ENCODE measurements around the gene UBXN1. TPM values are rescaled to one million over a fixed set of nuclear protein-coding genes. Genes with fewer than 3 reads are reported as not detected.
A peak's percentile ranks its signal among the peaks of the same experiment; 100 is the strongest.

UBXN1 gene
- total RNA-seq, 1 experiment from 2014 or later, result 143 TPM

GRCh38 chr11:62645671-62645945, 33.3 kb downstream of the UBXN1 start:
- no peak for TF ChIP-seq CTCF (conservative IDR thresholded peaks at IDR 0.05; ENCODE audit: low read depth, low read length)
- no peak for TF ChIP-seq EZH2 (IDR thresholded peaks at IDR 0.05; ENCODE audit: borderline replicate concordance, low read depth, low read length, poor library complexity, severe bottlenecking)
- peak overlapping the region; percentile 96 for H3K4me3 ChIP-seq (ENCODE audit: low read depth, low read length, poor library complexity, severe bottlenecking)
- POLR2A ChIA-PET (ENCODE audit: low non-redundant PET), result no interaction called here
- DNase-seq (ENCODE audit: low spot score), result peak; percentile 33
- TSS peak; percentile 48 for BruUV-seq (replicated peaks)
- peaks cover 47% of the 10 kb centered on the region for H3K36me3 ChIP-seq (ENCODE audit: insufficient read depth, low read length, poor library complexity, severe bottlenecking)
- CTCF ChIA-PET, result no interaction called here
- H3K9me3 ChIP-seq (ENCODE audit: low read depth, low read length, poor library complexity, severe bottlenecking), result no peaks in the 10 kb centered on the region
- no peaks in the 10 kb centered on the region for H3K27me3 ChIP-seq (replicated peaks; ENCODE audit: insufficient read depth, low read depth, low read length, poor library complexity)
- intact Hi-C loops (cut with micrococcal nuclease; ENCODE audit: unreplicated experiment), result no loop called here
- H3K4me1 ChIP-seq (ENCODE audit: insufficient read depth, low read length, poor library complexity, severe bottlenecking), result peaks cover 8% of the 10 kb centered on the region
- peak overlapping the region; percentile 97 for H3K27ac ChIP-seq (ENCODE audit: low read depth, low read length, poor library complexity, severe bottlenecking)

- no peak overlapping the region for H3K27ac ChIP-seq (ENCODE audit: low read depth, low read length, poor library complexity, severe bottlenecking)
- intact Hi-C loops (cut with micrococcal nuclease; ENCODE audit: unreplicated experiment), result no loop called here
- BruUV-seq (replicated peaks), result no TSS peak
- no peak for TF ChIP-seq CTCF (conservative IDR thresholded peaks at IDR 0.05; ENCODE audit: low read depth, low read length)
- no peak for TF ChIP-seq EZH2 (IDR thresholded peaks at IDR 0.05; ENCODE audit: borderline replicate concordance, low read depth, low read length, poor library complexity, severe bottlenecking)
- H3K4me1 ChIP-seq (ENCODE audit: insufficient read depth, low read length, poor library complexity, severe bottlenecking), result peaks cover 8% of the 10 kb centered on the region
- no peak for DNase-seq (ENCODE audit: low spot score)
- H3K27me3 ChIP-seq (replicated peaks; ENCODE audit: insufficient read depth, low read depth, low read length, poor library complexity), result no peaks in the 10 kb centered on the region
- no peak overlapping the region for H3K4me3 ChIP-seq (ENCODE audit: low read depth, low read length, poor library complexity, severe bottlenecking)
- POLR2A ChIA-PET (ENCODE audit: low non-redundant PET), result no interaction called here
- CTCF ChIA-PET, result no interaction called here
- H3K36me3 ChIP-seq (ENCODE audit: insufficient read depth, low read length, poor library complexity, severe bottlenecking), result peaks cover 43% of the 10 kb centered on the region
- H3K9me3 ChIP-seq (ENCODE audit: low read depth, low read length, poor library complexity, severe bottlenecking), result no peaks in the 10 kb centered on the region
These were observed 34.7 kb downstream of the UBXN1 start for GRCh38 chr11:62644220-62644619.

- intact Hi-C loops (cut with micrococcal nuclease; ENCODE audit: unreplicated experiment), result no loop called here
- BruUV-seq (replicated peaks), result no TSS peak
- TF ChIP-seq EZH2 (IDR thresholded peaks at IDR 0.05; ENCODE audit: borderline replicate concordance, low read depth, low read length, poor library complexity, severe bottlenecking), result no peak
- TF ChIP-seq CTCF (conservative IDR thresholded peaks at IDR 0.05; ENCODE audit: low read depth, low read length), result no peak
- ChIA-PET CTCF (no interaction called here), POLR2A (ENCODE audit: low non-redundant PET) (no interaction called here)
- no peak for DNase-seq (ENCODE audit: low spot score)
- Histone ChIP-seq H3K27ac (ENCODE audit: low read depth, low read length, poor library complexity, severe bottlenecking) (no peak overlapping the region), H3K4me3 (ENCODE audit: low read depth, low read length, poor library complexity, severe bottlenecking) (no peak overlapping the region), H3K9me3 (ENCODE audit: low read depth, low read length, poor library complexity, severe bottlenecking) (no peaks in the 10 kb centered on the region), H3K4me1 (ENCODE audit: insufficient read depth, low read length, poor library complexity, severe bottlenecking) (no peaks in the 10 kb centered on the region), H3K36me3 (ENCODE audit: insufficient read depth, low read length, poor library complexity, severe bottlenecking) (peaks cover 99% of the 10 kb centered on the region), H3K27me3 (replicated peaks; ENCODE audit: insufficient read depth, low read depth, low read length, poor library complexity) (no peaks in the 10 kb centered on the region)
These were observed 46.4 kb downstream of the UBXN1 start for GRCh38 chr11:62632492-62632891.
